NCI-H748 (cell line): ENCODE measurements around the gene TH.

Experiments used
- DNase-seq: peaks from one replicate; lab custom pipeline; 2025; ENCODE audit not compliant: unreplicated experiment; lab: John Stamatoyannopoulos, UW

Gene TH

DNA sequence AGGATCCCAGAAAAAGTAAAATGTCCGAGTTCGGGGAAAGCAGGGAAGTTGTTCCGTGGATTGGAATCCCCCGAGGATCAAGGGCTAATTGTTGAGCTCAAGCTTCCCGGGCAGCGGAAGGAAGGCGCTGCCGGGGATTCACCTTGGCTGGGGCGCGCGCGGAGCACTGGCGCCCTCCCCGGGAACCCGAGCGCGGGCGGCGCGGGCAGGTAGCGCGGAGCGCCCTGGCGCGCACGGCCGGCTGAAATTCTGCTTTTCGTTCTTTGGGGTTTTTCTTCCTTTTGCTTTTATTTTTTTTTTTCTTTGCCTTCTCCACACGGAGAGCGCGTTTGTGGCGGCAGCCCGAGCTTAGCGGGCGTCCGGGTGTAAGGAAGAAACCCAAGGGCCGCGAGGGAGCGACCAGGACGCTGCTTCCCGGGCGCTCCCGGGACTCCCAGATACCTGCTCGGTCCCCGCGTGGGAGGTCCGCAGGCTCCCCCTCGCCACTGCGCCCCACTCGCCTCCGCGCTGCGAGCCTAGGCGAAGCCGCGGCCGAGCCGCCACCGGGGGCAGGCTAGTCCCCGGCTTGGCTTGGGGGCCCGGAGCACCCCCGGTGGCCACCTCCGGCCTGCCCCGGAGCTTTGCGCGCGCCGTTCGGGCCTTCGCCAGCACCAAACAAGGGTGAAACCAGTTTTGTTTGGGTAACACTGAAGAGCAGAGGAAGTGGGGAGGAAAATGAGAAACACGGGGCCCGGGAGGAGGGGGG is 27.6 kb downstream of the TH start:
- DNase-seq: peak; percentile 27

DNA sequence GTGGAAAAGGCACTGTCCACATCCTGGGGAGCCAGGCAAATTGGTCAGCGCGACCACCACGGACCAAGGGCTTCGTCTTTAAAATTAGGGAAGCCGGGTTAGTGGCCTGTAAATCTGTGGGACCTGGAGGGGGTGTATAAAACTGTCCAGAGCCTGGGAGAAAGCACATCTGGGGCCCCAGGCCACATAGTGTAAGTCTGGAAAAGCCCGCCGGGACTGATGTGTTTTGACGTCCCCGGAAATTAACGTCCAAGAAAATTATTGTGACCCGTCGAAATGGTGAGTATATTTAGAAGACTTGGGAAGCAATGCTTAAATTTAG is 28.2 kb downstream of the TH start:
- no peak for DNase-seq

DNA sequence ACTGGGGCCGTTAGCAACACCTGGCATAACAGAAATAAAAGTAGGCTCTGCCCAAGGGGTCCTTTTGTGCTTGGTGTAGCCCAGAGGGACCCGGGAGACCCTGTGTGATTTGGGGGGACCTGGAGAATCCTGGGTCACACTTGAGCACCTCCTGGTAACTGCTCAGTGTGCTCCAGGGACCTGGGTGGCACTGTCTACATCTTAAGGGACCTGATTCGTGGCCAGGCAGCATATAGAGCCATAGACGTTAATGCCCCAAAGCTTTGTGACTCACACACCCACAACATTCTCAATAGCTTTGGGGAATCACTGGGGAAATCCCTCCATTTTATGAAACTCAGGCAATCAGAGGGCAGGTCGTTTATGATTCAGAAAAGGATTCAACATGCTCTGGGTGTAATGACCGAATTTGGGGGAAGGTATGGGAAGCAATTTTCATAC is 28.8 kb downstream of the TH start:
- no peak for DNase-seq

DNA sequence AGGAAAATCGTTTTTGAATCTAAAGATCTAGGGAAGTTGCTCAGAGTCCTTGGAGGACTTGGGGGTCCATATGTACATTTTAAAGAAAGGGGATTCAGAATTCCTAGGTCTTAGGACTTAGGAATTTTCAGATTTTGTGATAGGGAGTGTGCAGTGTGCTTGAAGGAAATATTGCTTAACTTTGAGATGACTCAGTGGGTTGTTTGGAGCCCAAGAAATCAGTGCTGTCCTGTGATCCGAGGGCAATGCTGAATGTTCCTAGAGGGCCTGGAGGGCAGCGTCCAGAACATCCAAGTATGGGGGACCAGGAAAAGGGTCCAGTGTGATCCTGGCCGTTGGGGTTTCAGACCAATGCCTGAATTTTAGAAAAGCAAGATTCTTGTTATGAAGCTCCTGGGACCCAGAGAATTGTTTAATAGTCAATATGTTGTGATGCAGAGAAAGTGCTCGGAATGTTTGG is 29.3 kb downstream of the TH start:
- no peak for DNase-seq

DNA sequence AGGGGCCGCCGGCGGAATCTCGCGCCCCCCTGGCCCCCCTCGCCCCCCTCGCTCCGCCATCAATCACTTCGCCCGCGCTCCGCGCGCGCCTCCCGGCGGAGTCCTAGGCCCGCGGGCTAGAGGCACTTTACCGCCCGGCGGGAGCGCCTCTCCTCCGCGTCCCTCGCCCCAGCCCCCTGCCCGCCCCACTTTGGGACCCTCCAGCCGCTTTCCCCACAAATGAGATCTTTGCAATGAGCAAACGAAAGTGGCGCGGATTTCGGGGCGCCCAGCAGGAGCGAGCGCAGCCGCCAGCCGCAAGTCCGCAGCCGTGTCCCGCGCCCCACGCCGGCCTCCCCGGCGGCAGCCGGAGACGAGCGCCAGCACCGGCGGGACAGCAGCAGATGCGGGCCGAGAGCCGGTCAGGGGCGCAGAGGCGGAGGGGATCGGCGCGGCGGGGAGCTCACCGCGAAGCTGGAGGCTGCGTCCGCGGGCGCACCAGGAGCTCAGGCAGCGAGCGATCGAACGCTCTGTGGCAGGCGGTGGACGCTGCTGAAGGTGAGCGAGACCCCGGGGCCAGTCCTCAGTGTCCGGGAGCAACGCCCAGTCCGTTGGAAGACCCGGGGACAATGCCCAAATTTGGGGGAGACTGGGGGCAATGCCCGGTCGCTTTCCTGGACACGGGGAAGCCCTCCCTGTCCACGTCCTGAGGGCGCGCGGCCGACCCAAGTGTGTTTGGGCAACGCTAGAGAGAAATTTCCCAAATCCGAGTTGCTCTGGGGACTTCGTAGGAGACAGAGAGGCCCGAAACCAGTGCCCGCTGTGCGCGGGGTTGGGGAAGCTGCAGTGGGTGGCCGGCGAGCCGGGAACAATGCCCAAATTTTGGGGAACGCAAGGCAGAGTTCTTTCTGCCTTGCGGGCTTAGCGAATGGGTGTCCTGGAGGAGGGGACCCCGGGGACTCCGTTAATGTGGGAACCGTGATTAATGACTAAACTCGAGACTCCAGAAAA is 30.9 kb downstream of the TH start:
- peak; percentile 39 for DNase-seq

DNA sequence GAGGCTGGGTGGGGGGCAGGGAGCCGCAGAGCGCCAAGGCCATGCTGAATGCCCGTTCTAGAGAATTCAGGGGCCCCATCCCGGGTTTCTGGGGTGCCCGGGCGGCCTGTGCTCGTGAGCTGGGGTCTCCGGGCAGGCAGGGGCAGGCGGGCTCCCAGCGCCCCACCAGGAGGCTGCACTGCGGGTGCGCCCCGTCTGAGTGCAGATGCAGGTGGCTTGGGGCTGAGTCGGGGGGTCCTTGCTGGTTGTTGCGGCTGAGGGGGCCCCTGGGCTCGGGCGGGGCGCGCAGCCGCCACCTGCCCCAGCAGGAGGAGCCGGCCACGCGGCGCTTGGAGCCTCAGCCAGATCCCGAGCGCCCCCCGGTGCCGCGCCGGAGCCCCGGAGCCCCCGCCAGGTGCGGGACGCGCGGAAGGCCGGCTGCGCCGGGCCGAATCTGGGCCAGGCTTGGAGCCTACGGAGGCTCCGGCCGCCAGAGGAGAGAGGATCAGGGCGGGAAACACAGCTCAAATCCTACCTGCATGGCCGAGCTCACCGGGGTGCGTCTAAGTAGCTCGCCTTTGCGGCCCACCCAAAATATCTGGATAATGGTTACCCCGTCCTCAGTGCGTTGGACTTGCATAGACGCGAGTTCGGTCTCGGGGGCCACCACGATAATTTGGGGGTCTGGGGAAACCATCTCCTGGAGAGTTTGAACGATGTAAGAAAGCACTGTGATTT is 31.8 kb downstream of the TH start:
- peak; percentile 60 for DNase-seq

DNA sequence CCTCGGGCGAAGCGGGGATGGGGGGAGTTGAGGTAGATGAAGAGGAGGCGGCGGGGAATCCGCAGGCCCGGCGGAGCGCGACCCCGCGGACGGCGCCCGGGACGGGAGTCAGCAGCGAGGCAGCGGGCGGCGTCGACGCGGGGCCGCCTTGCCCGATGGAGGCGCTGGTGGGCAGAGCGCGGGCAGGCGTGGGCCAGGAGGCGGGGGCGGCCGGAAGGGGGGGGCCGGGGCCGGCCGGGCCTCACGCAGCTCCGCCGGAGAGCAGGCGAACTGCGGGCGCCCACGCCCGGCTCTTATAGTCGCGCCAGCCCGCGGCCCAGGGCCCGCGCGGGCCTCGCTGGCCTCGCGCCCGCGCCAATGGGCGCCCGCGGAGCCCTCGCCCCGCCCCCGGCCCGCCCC is 32.5 kb downstream of the TH start, which contains the start of gene IGF2:
IGF2 (minus strand) TSS at position 267 of the 399 bp plus-strand sequence. CDS start 3,866 bp downstream, outside the sequence.
- peak; percentile 77 for DNase-seq

DNA sequence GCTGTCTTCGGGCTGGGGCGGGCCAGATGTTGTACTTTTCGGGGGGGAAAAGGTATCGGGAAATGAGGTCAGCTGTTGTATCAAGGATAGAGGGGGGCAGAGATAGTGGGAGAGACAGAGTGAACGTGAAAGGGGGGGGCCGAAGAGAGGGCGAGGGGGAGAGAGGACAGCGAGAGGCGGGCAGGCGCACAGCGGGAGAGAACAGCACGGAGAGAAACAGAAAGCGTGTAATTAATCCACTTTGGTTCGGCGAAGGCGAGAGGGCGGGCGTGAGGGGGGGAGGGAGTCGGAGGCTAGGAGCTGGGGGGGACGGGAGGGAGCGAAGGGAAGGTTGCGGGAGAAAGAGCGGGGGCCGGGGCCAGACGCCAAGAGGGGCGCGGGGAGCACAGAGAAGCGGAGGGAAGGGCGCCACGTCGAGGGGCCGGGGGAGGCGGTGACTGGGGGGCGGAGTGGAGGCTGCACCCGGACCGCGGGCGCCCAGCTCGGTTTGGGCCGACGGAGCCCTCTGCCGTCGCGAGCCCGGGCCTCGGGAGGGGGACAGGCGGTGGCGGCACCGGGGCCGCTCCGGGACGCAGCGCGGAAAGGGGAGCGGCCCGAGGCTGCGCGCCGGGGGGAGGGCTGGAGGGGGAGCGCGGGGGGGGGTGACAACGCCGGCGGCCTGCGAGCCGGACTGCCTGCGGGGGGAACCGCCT is 33.0 kb downstream of the TH start:
- DNase-seq: peak; percentile 74

DNA sequence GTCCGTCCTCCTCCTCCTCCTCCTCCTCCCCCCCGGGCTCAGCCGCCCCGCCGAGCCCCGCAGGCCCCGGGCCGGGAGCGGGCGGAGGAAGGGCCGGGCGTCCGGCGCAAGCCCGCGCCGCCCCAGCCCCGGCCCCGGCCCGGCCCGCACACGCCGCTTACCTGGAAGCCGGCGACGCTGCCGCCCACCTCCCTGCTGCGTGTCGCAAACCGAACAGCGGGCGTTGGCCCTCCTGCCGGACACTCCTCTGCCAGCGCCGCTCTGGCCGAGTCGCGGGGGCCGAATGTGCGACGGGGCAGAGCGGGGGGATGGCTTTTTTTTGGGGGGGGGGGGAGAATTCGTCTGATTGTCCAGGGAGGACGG is 33.6 kb downstream of the TH start:
- DNase-seq: peak; percentile 61

DNA sequence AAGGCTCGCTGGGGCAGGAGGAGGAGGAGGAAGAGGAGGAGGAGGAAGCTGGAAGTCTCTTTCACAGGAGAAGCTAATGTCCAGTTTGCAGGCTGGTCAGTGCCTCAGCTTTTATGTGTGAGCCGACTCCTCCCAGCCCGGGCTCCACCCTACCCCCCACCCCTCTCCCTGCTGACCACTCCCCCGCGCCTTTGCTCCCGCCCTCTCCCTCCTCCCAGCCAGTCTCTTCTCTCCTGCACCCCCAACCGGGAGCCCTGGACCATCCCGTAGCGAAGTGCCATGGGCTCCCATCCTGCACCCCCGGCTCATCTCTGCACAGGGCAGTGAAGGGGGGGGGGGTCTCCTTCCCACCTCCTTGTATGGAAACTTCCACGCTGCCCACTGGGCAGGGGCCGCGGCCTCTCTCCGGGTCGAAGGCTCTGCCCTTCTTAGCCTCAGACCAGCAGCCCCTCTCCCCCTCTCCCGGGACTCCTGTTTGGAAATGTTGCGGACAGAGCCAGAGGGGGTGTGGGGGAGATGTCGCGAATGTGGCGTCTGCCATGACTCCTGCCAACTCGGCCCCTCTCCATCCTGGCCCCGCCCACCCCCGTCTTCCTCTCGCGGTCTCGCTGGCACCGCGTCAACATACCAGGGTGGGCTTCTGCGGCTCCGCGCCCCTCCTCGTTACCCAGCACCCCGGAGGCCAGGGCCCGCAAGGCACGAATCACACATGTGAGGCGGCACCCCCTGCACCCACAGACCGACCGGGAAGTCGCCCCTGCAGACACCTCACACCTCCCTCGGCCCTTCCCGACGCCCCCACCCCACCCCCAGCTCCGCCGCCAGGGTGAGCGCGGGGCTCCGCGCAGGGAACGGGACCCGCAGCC is 34.2 kb downstream of the TH start:
- DNase-seq: peak; percentile 75

DNA sequence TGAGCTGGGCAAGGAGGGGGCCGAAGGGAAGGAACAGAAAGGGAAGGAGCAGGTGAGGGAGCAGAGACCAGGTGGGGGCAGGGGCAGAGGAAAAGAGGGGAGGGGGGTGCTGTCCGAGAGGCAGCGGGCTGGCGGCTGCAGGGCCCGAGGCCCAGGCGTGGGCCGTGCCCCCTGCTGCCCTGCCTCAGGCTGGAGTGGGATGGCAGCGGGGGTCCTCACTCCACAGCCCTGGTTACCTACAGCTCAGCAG is 34.7 kb downstream of the TH start:
- no peak for DNase-seq

DNA sequence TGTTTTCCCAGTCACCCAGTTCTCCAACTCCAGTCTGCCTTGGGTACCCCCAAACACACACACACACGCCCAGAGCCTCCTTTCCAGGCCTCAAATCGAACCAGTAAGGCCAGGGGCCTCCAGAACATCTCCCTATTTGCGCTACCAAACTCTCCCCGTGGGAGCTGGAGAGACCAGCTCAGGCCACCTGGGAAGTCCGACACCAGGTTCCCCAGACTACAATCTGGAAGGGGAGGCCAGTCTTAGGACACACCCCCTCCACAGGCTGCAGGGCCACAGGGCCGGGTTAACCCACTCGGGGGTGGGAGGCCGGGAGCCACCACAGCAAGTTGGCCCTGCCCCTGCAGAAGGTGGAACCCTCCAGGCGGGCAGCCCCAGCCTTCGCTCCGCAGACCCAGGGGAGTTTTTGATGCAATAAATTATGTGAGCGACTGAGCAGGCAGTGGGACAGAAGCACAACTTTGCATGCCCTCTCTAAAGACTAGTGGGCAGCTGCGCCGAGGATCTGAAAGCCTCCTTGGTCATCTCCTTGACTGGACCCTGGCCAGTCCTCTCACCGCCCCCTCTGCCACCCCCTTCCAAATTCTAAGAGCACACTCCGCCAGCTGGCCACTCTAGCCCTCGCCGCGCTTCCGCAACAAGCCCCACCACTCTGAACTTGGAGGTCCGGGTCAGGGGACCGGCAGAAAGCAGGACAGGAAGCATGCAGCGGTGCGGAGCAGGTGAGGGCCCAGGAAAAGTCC is 35.2 kb downstream of the TH start:
- DNase-seq: no peak

DNA sequence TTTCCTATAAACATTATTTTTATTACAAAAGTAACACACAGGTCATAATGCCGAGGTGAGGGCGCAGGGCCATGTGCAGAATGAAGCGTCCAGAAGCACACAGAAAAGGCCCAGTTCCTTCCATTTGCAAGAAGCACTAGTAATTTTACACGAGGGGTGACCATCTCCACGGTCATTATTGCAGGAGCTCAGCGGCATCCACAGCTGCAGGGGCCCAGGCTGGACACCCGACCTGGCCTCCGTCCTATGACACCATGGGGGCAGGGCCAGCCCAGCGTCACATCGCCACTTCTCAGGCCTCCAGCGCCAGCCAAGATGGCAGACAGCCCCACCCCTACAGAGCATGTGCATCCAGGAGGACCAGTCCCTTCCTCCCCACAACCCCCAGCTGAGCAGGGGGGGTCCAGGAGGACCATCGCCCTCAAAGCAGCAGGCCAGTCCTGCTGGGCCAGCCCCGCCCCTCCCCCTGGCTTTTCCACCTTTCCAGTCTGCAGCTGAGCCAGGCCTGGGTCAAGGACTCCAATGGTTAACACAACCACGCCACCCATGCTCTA is 35.9 kb downstream of the TH start:
- DNase-seq: no peak

DNA sequence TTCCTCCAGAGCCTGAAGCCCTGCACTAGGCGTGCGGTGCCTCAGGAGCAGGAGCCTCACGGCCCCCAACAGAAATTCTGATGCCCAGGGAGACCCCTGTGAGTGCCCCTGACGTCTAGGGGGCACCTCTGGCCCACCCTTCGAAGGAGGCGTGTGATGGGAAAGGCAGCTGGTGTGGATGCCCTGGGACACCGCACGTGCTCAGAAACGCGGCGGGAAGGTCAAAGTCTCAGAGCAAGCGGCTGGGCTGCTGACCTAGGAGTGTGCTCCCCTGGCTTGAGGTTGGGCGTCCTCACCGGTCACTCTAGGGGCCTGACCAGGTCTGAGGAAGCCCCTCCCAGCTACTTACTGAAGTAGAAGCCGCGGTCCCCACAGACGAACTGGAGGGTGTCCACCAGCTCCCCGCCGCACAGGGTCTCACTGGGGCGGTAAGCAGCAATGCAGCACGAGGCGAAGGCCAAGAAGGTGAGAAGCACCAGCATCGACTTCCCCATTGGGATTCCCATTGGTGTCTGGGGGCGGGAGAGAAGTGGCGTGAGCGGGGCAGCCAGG is 36.5 kb downstream of the TH start:
- no peak for DNase-seq

DNA sequence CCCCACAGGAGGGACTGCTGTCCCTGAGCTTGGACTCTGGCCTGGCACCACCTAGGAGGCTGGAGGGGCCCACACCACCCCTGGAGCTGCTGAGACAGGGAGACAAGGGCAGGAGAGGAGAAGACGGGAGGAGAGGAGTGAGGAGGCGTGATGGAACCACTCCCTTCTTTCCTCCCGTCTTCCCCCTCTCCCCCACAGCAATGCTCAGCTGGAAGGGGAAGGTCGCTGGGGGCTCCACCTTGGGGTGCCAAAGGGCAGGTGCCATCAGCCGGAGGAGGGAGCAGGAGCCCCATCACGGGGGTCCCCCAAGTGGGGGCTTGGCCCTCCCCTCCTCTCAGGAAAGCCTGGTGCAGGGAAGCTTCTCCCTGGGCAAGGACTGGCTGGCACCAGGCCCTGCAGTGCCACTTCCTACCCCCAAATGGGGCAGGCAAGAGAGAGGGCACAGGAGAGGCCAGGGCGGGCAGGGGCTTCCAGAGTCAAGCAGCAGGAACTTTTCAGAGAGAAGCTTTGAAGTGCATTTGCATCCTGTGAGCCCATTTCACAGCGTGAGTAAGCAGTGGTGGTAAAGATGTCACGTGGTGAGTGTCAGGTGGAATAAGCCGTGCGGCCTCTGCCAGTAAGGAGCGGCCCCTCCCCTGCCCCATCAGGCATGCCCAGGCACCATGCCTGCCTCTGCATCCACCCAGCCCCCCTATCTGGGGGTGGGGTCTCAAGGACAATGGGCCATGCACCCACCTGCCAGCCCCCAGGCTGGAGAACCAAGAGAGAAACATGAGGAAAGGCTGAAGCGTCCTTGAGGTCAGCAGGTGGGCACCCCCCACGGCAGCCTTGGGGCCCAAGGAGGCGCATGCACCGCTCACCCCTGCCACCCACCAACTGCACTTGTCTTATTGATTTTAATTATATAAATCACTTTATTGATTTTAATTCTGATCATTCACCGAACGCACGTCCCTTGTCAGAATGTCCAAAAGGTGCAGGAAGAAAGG is 37.3 kb downstream of the TH start:
- DNase-seq: no peak

DNA sequence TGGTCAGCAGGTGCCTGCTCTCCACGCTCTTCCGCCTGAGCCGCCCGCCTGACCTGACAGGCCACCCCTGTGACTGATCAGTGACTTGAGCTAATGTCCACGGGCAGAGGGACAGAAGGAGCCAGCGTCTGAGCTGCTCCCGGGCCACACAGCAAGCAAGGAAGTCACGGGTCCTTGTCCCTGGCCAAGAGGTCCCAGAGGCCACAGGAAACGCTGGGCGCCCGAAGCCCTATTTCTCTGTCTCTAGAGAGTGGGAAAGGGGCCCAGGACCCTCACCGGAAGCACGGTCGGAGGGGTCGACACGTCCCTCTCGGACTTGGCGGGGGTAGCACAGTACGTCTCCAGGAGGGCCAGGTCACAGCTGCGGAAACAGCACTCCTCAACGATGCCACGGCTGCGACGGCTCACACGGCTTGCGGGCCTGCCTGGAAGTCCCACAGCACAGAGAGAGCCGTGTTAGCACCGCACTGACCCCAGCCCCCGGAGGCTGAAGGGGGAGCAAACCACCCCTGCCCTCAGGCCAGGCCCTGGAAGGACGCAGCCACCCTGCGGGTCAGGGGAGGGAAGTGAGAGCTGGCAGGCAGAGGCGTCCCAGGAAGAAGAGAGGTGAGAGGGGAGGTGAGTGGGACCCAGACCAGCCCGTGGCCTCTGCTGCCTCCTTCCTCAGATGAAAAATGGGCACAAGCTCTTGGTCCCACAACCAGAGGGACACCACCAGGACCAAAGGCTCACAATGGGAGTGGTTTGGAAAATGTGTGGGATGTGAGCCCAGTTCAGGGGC is 38.2 kb downstream of the TH start:
- no peak for DNase-seq

DNA sequence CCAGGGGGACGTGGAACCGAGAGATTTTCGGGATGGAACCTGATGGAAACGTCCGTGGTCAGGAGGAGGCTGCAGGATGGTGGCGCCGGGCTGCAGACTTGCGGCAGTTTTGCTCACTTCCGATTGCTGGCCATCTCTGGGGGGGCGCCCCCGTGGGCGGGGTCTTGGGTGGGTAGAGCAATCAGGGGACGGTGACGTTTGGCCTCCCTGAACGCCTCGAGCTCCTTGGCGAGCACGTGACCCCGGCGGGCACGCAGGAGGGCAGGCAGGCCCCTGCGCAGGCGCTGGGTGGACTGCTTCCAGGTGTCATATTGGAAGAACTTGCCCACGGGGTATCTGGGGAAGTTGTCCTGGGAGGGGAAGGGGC is 38.8 kb downstream of the TH start:
- no peak for DNase-seq
